ENCODE measurements around the gene AVEN. TPM values are rescaled to one million over a fixed set of nuclear protein-coding genes. Genes with fewer than 3 reads are reported as not detected.
"Not testable (repeated sequence)": the region's sequence is repeated elsewhere in the genome, so short reads cannot be mapped to it uniquely, and the experiment has no call there.

The AVEN gene
- polyA plus RNA-seq, 1 donor, result 10.0 TPM

GRCh38 chr15:33839540-33839939, 199.5 kb downstream of the AVEN start:
- no peak overlapping the region for H3K4me3 ChIP-seq (ENCODE audit: low read length)
- H3K9me3 ChIP-seq (ENCODE audit: control insufficient read depth, low read depth, low read length), result no peaks in the 10 kb centered on the region
- no peaks in the 10 kb centered on the region for H3K36me3 ChIP-seq (ENCODE audit: control insufficient read depth, insufficient read depth, low read length)
- WGBS (ENCODE audit: insufficient coverage, low lambda C conversion rate), result no CpG with 5 or more reads among the region's 2 CpGs
- H3K4me1 ChIP-seq (ENCODE audit: control insufficient read depth, insufficient read depth, low read length), result no peaks in the 10 kb centered on the region
- no peak overlapping the region for H3K27ac ChIP-seq (ENCODE audit: low read length)
- no peak for DNase-seq
- no peaks in the 10 kb centered on the region for H3K27me3 ChIP-seq (ENCODE audit: control insufficient read depth, insufficient read depth, low read length)

- Histone ChIP-seq H3K27ac (ENCODE audit: low read length) (no peak overlapping the region), H3K9me3 (ENCODE audit: control insufficient read depth, low read depth, low read length) (no peaks in the 10 kb centered on the region), H3K36me3 (ENCODE audit: control insufficient read depth, insufficient read depth, low read length) (no peaks in the 10 kb centered on the region), H3K4me1 (ENCODE audit: control insufficient read depth, insufficient read depth, low read length) (no peaks in the 10 kb centered on the region), H3K4me3 (ENCODE audit: low read length) (no peak overlapping the region), H3K27me3 (ENCODE audit: control insufficient read depth, insufficient read depth, low read length) (no peaks in the 10 kb centered on the region)
- no peak for DNase-seq
- WGBS (ENCODE audit: insufficient coverage, low lambda C conversion rate), result no CpG with 5 or more reads among the region's 1 CpG
Measured at GRCh38 chr15:33837294-33837693, 201.7 kb downstream of the AVEN start.

GRCh38 chr15:33834892-33835743, 203.9 kb downstream of the AVEN start:
- Histone ChIP-seq H3K9me3 (ENCODE audit: control insufficient read depth, low read depth, low read length) (no peaks in the 10 kb centered on the region), H3K4me1 (ENCODE audit: control insufficient read depth, insufficient read depth, low read length) (no peaks in the 10 kb centered on the region)
- WGBS (ENCODE audit: insufficient coverage, low lambda C conversion rate), result 40% methylated on average over 2 of the region's 9 CpGs

GRCh38 chr15:33831646-33832045, 207.4 kb downstream of the AVEN start:
- H3K4me1 ChIP-seq (ENCODE audit: control insufficient read depth, insufficient read depth, low read length), result no peaks in the 10 kb centered on the region
- no peak for DNase-seq
- H3K4me3 ChIP-seq (ENCODE audit: low read length), result no peak overlapping the region
- H3K27ac ChIP-seq (ENCODE audit: low read length), result no peak overlapping the region
- H3K9me3 ChIP-seq (ENCODE audit: control insufficient read depth, low read depth, low read length), result no peaks in the 10 kb centered on the region
- H3K36me3 ChIP-seq (ENCODE audit: control insufficient read depth, insufficient read depth, low read length), result no peaks in the 10 kb centered on the region
- H3K27me3 ChIP-seq (ENCODE audit: control insufficient read depth, insufficient read depth, low read length), result no peaks in the 10 kb centered on the region
- no CpG with 5 or more reads among the region's 7 CpGs for WGBS (ENCODE audit: insufficient coverage, low lambda C conversion rate)

More at GRCh38 chr15:33834892-33835743, 203.9 kb downstream of the AVEN start:
- DNase-seq, result no peak
- no peaks in the 10 kb centered on the region for H3K27me3 ChIP-seq (ENCODE audit: control insufficient read depth, insufficient read depth, low read length)
- H3K4me3 ChIP-seq (ENCODE audit: low read length), result no peak overlapping the region
- H3K36me3 ChIP-seq (ENCODE audit: control insufficient read depth, insufficient read depth, low read length), result no peaks in the 10 kb centered on the region
- no peak overlapping the region for H3K27ac ChIP-seq (ENCODE audit: low read length)

- H3K4me1 ChIP-seq (ENCODE audit: control insufficient read depth, insufficient read depth, low read length), result no peaks in the 10 kb centered on the region
- H3K36me3 ChIP-seq (ENCODE audit: control insufficient read depth, insufficient read depth, low read length), result no peaks in the 10 kb centered on the region
- WGBS (ENCODE audit: insufficient coverage, low lambda C conversion rate), result 65% methylated on average over 2 of the region's 4 CpGs
- H3K4me3 ChIP-seq (ENCODE audit: low read length), result no peak overlapping the region
- no peaks in the 10 kb centered on the region for H3K27me3 ChIP-seq (ENCODE audit: control insufficient read depth, insufficient read depth, low read length)
- H3K9me3 ChIP-seq (ENCODE audit: control insufficient read depth, low read depth, low read length), result no peaks in the 10 kb centered on the region
- H3K27ac ChIP-seq (ENCODE audit: low read length), result no peak overlapping the region
- no peak for DNase-seq
Measured at GRCh38 chr15:33830351-33830750, 208.7 kb downstream of the AVEN start.

- DNase-seq, result no peak
- no peaks in the 10 kb centered on the region for H3K27me3 ChIP-seq (ENCODE audit: control insufficient read depth, insufficient read depth, low read length)
- H3K4me1 ChIP-seq (ENCODE audit: control insufficient read depth, insufficient read depth, low read length), result no peaks in the 10 kb centered on the region
- no peaks in the 10 kb centered on the region for H3K36me3 ChIP-seq (ENCODE audit: control insufficient read depth, insufficient read depth, low read length)
- H3K4me3 ChIP-seq (ENCODE audit: low read length), result no peak overlapping the region
- no peak overlapping the region for H3K27ac ChIP-seq (ENCODE audit: low read length)
- WGBS (ENCODE audit: insufficient coverage, low lambda C conversion rate), result no CpG with 5 or more reads among the region's 4 CpGs
- no peaks in the 10 kb centered on the region for H3K9me3 ChIP-seq (ENCODE audit: control insufficient read depth, low read depth, low read length)
Measured at GRCh38 chr15:33826201-33826600, 212.8 kb downstream of the AVEN start.

- no peaks in the 10 kb centered on the region for H3K27me3 ChIP-seq (ENCODE audit: control insufficient read depth, insufficient read depth, low read length)
- no peak for DNase-seq
- H3K27ac ChIP-seq (ENCODE audit: low read length), result no peak overlapping the region
- no peaks in the 10 kb centered on the region for H3K36me3 ChIP-seq (ENCODE audit: control insufficient read depth, insufficient read depth, low read length)
- no CpG with 5 or more reads among the region's 8 CpGs for WGBS (ENCODE audit: insufficient coverage, low lambda C conversion rate)
- no peaks in the 10 kb centered on the region for H3K9me3 ChIP-seq (ENCODE audit: control insufficient read depth, low read depth, low read length)
- no peaks in the 10 kb centered on the region for H3K4me1 ChIP-seq (ENCODE audit: control insufficient read depth, insufficient read depth, low read length)
- no peak overlapping the region for H3K4me3 ChIP-seq (ENCODE audit: low read length)
Measured at GRCh38 chr15:33825453-33825852, 213.6 kb downstream of the AVEN start.

GRCh38 chr15:33823119-33823518, 215.9 kb downstream of the AVEN start:
- WGBS (ENCODE audit: insufficient coverage, low lambda C conversion rate), result no CpG with 5 or more reads among the region's 3 CpGs

GRCh38 chr15:33822479-33822878, 216.5 kb downstream of the AVEN start:
- Histone ChIP-seq H3K4me1 (ENCODE audit: control insufficient read depth, insufficient read depth, low read length) (no peaks in the 10 kb centered on the region), H3K9me3 (ENCODE audit: control insufficient read depth, low read depth, low read length) (no peaks in the 10 kb centered on the region), H3K27me3 (ENCODE audit: control insufficient read depth, insufficient read depth, low read length) (no peaks in the 10 kb centered on the region), H3K36me3 (ENCODE audit: control insufficient read depth, insufficient read depth, low read length) (no peaks in the 10 kb centered on the region), H3K27ac (ENCODE audit: low read length) (no peak overlapping the region), H3K4me3 (ENCODE audit: low read length) (no peak overlapping the region)
- 82% methylated on average over 1 of the region's 4 CpGs for WGBS (ENCODE audit: insufficient coverage, low lambda C conversion rate)
- no peak for DNase-seq

More at GRCh38 chr15:33823119-33823518, 215.9 kb downstream of the AVEN start:
- Histone ChIP-seq H3K9me3 (ENCODE audit: control insufficient read depth, low read depth, low read length) (no peaks in the 10 kb centered on the region), H3K4me1 (ENCODE audit: control insufficient read depth, insufficient read depth, low read length) (no peaks in the 10 kb centered on the region), H3K27me3 (ENCODE audit: control insufficient read depth, insufficient read depth, low read length) (no peaks in the 10 kb centered on the region), H3K27ac (ENCODE audit: low read length) (no peak overlapping the region), H3K36me3 (ENCODE audit: control insufficient read depth, insufficient read depth, low read length) (no peaks in the 10 kb centered on the region), H3K4me3 (ENCODE audit: low read length) (no peak overlapping the region)
- DNase-seq, result no peak

- no CpG with 5 or more reads among the region's 6 CpGs for WGBS (ENCODE audit: insufficient coverage, low lambda C conversion rate)
Measured at GRCh38 chr15:33819499-33819898, 219.5 kb downstream of the AVEN start.

More at GRCh38 chr15:33819499-33819898, 219.5 kb downstream of the AVEN start:
- not testable (repeated sequence) for H3K4me1 ChIP-seq (ENCODE audit: control insufficient read depth, insufficient read depth, low read length); H3K36me3 ChIP-seq (ENCODE audit: control insufficient read depth, insufficient read depth, low read length); H3K9me3 ChIP-seq (ENCODE audit: control insufficient read depth, low read depth, low read length); H3K4me3 ChIP-seq (ENCODE audit: low read length); H3K27ac ChIP-seq (ENCODE audit: low read length); DNase-seq; H3K27me3 ChIP-seq (ENCODE audit: control insufficient read depth, insufficient read depth, low read length)
